HG03342 (cell line): Measurements from ENCODE around the gene OR10H2.
"Not testable (repeated sequence)": the region's sequence is repeated elsewhere in the genome, so short reads cannot be mapped to it uniquely, and the experiment has no call there.

Experiments
- ATAC-seq: cut with Tn5 transposase; IDR thresholded peaks from one replicate; pipeline ENCODE4 v1.9.1; 2021; ENCODE audit warnings: mild to moderate bottlenecking, moderate library complexity; ENCODE audit not compliant: unreplicated experiment

OR10H2 gene

DNA sequence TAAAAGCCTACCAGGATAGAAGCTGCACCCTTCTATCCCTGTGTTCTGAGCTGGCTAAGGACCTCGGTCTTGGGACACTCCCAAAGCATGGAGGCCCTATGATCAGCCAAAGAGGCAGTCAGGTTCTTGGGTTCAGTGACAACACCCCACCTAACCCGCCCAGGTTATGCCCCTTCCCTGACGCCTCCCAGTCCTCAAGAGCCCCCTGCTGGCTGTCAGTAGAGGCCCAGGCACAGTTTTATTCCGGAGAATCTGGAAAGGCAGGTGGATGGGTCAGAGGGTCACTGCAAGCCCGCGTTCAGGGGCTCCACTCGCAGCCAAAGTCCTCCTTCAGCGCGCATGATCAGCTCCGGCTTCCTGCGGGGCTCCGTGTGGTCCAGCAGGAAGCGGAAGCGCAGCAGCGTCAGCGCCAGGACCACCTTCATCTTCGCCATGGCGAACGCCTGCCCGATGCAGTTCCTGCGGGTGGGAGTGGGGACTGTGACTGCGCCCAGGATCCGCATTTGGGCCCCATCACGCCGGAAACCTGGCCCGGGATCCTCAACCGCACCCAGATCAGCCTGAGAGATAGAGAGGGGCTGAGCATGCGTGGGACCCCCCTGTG lies 32.2 kb downstream of the OR10H2 start:
- no peak for ATAC-seq

DNA sequence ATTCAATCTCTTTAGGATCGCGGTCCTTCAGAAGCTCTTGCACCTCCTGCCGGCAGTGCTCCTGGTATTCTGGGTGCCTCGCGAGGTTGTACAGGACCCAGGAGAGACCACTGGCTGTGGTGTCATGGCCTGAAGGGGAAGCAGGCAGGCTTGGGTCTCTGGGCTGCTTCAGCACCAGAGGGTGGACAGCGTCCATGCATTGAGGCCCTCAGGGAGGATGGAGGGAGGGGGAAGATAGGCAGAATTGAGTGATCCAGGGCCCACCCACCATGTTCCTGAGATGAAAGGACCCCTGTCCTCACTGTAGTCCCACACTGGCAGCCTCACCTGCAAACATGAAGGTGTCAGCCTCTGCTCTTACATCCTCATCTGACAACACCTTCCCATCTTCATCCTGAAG lies 41.8 kb downstream of the OR10H2 start:
- ATAC-seq: no peak

DNA sequence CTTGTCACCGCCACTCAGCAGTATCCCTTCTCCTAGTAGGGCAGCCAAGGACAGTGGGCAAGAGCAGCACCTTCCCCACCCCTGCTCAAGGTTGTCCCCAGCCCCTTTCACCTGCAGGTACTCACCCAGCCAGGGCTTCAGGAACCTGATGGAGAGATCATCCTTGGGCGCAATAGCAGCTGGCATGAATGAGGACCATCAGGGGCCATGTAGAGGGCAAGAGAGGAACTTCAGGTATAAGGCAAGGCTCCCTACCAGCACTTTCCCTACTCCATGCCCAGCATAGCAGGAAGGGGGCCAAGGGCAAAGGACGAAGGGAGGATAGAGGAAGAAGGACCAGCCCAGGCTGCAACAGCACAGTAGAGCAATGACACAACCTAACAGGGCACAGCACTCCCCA lies 46.3 kb downstream of the OR10H2 start:
- ATAC-seq: not testable (repeated sequence)

GRCh38 chr19:15775249-15775648 lies 47.4 kb downstream of the OR10H2 start:
- no peak for ATAC-seq

- ATAC-seq: no peak
Observed at GRCh38 chr19:15776264-15776663, 48.4 kb downstream of the OR10H2 start.

- ATAC-seq: no peak
Observed at GRCh38 chr19:15776991-15777970, 49.5 kb downstream of the OR10H2 start.
